MV-4-11 (cell line): ENCODE measurements around the gene TEX29.

Experiments used
- DNase-seq: peaks from one replicate; lab custom pipeline; 2025; lab: John Stamatoyannopoulos, UW

TEX29 gene

GRCh38 chr13:111319998-111320911 lies at the start of gene TEX29:
Gene TEX29, plus strand, starts transcription at chr13:111320642. Its CDS starts 249 bp downstream, at chr13:111320891.
- DNase-seq, result no peak

GRCh38 chr13:111270765-111271698 lies 49.4 kb upstream of the TEX29 start:
- DNase-seq, result no peak

- no peak for DNase-seq
Measured at GRCh38 chr13:111272117-111272516, 48.3 kb upstream of the TEX29 start.

DNA sequence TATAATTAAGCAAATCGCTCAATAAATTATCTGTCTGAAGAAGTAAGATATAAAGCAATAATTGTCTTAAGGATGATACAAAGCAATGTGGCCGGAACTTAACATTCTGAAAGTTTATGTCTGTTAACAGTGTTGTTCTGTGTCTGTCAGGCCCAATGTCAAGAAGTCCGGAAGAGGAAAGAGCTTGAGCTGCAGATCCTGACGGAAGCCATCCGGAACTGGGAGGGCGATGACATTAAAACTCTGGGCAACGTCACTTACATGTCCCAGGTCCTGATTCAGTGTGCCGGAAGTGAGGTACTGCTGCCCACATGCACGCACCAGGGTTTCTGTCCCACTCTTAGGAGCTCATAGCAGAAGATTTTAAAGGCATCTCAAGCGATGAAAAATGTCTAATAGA lies 45.1 kb upstream of the TEX29 start:
- DNase-seq, result no peak

DNA sequence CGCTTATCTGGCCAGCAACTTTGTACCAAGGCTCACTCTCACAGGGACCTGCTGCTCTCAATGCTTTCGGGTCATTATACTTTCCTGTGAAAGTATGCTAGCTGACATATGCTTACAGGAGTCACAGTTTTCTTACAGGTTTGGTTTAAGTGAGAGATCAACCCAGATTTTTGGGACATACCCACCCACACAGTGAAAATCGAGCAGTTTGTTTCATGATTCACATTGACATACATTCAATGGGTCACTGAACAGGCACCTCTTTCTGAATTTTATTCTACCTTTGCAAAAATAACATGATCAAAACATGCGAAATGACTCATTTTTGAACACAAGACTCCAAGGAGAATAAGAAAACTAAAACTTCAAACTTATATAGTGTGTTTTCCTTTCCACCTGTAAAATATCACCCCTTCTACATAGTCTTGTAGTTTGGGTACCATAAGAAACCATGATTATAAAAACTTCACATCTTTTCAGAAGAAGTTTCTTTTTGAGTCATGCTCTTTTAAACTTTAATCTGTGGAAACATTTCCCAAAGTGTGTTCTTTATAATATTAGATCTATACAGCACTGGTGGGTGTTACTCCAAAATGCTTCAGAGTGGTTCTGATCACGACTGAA lies 44.3 kb upstream of the TEX29 start:
- DNase-seq, result no peak

DNA sequence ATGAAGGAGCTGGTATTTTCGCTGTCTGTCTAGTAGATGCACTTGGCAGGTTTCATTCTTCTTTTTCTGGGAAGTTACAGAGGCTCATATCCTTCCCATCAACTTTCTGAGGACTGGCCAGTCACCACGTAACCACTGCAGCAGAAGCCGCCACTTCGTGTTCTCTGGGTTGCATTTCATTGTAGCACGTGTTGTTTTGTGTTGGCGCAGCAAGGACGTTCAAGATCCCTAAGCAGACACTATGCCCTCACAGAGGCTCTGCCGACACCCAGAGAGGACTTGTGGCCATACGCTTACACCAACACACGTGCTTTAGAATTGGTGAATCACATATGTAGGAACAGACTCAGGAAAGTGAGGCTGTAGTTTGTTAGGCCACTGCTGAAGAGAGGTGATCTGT lies 42.2 kb upstream of the TEX29 start:
- peak; percentile 14 for DNase-seq

- no peak for DNase-seq
Measured at GRCh38 chr13:111278743-111279652, 41.4 kb upstream of the TEX29 start.

DNA sequence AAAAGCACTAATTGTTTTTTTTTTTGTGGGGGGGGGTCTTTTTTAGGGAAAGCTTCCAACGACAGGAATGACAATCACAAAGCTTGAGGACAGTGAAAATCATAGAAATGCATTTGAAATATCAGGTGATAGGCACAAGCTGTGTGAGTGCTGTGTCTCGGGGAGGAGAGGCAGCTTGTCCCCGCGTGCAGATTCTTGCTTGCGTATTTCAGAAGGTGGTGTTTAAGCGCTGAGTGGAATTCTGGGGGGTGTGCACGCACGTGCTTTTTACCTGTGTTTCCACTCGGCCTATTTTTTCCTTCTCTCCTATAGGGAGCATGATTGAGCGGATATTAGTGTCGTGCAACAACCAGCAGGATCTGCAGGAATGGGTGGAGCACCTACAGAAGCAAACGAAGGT lies 40.2 kb upstream of the TEX29 start:
- DNase-seq, result no peak

GRCh38 chr13:111280681-111281585 lies 39.5 kb upstream of the TEX29 start:
- no peak for DNase-seq

- peak; percentile 97 for DNase-seq
Measured at GRCh38 chr13:111281751-111282311, 38.6 kb upstream of the TEX29 start.

DNA sequence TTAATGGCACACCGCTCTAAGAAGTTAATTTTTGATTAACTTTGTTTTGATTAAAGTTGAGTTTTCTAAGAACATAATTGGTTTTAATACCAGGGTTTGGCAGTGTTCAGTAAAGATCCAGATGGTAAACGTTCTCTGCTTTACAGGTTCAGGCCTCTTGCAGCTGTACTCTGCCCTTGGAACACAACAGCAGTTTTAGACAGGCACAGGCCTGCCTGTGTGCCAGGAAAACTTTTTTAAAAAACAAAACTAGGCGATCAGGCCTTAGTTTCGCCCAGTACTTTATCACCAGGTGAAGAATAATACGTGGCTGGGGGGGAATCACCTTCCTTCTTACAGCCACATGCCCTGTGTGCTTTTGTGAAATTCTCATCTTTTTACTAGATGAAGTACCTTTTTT lies 38.0 kb upstream of the TEX29 start:
- no peak for DNase-seq

GRCh38 chr13:111282997-111283396 lies 37.4 kb upstream of the TEX29 start:
- no peak for DNase-seq

DNA sequence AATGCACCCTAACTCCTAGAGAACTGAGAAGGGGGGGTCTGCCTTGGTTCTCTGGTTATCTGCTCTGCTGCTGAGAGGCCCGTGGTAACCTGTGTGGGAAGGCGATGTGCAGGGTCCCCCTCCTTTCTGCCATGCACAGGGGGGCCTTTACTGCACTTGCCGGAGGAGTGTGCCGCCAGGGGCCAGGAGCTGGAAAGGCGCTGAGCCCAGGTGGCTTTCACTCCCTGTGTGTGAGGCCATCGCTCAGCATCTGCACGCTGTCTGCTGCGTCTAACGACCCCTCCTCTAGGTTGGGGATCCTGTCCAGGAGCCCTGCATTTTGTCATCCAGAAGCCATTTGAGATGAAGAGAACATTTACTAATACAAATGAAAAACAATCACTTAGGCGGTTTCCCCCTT lies 37.0 kb upstream of the TEX29 start:
- no peak for DNase-seq

- DNase-seq, result no peak
Measured at GRCh38 chr13:111283991-111284390, 36.5 kb upstream of the TEX29 start.

- no peak for DNase-seq
Measured at GRCh38 chr13:111284565-111284964, 35.9 kb upstream of the TEX29 start.

DNA sequence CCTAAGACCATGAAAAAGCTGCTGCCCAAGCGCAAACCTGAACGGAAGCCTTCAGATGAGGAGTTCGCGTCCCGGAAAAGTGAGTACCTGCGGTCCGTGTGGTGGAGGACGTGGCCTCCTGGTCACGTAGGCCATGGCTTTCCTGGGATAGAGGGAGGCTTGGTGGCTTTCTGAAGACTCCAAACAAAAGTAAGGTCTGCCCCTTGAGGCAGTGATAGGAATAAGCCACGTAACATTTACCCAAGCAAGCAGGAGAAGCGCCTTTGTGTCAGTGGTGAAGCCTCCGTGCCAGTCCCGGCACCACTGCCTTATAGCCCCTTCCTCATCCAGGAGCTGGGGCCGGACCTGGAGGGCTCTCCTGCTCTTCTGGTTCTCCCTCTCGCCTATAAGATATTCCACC lies 34.3 kb upstream of the TEX29 start:
- DNase-seq, result no peak

GRCh38 chr13:111286749-111287148 lies 33.7 kb upstream of the TEX29 start:
- no peak for DNase-seq

DNA sequence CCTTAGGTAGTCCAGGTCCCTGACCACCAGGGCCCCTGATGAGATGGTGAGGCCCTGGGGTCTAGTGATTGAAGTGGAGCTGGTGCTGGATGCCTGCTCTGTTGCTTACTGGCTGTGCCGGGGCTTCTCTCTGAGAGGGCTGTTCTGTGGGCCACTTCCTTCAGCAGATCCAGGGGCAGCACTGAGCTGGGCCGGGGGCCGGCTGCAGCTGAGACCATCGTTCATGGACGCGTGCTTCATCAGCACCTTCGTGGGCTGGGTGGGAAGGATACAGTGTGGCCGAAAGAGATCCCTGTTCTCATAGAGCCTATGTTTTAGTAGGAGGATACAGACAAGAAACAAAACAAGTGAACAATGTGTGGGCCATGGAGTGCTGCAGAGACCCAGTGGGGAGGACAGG lies 33.2 kb upstream of the TEX29 start:
- DNase-seq, result no peak

GRCh38 chr13:111288276-111288675 lies 32.2 kb upstream of the TEX29 start:
- DNase-seq, result peak; percentile 28

DNA sequence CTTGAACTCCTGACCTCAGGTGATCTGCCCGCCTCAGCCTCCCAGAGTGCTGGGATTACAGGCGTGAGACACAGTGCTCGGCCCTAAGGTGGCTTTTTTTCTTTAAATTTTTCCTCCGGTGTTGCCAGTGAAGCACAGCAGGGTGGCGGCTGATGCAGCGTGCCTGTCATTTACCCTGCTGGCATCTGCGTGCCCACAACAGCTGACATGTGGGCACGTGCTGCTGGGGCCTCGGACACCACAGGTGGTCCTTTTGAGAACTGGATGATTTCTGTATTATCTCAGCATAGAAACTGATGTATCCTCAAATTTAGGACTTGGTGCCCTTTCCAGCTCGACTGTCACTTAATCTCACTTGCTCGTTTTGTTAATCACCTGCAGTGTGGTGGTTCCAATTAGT lies 31.2 kb upstream of the TEX29 start:
- no peak for DNase-seq
